Lower leg skin (tissue), 3 donors: ENCODE measurements around the gene MTMR2.

ENCODE experiments used
- CTCF ChIP-seq, 3 donors: fragments of 450-650 bp; IDR thresholded peaks; one replicate each; pipeline ENCODE4 v1.5.1; 2016; ENCODE audit warnings: antibody characterized with exemption in 3 of 3, mild to moderate bottlenecking in 3 of 3, moderate library complexity in 2 of 3
- POLR2A ChIP-seq, 2 donors: fragments of 450-650 bp; IDR thresholded peaks; one replicate each; pipeline ENCODE4 v1.6.1; 2016 to 2017; ENCODE audit warnings: antibody characterized with exemption in 2 of 2, mild to moderate bottlenecking in 1 of 2, moderate library complexity in 1 of 2

- TF ChIP-seq CTCF (IDR thresholded peaks at IDR 0.05) (no peak), POLR2A (IDR thresholded peaks at IDR 0.05) (no peak)
Observed at GRCh38 chr11:95922536-95923438, 1.1 kb downstream of the MTMR2 start.
